PC-3 (cell line): ENCODE results near the gene ZNF8.

Experiments
- CTCF ChIP-seq: fragments of 300-600 bp; sonication (generic); conservative IDR thresholded peaks from 2 replicates; pipeline ENCODE4 v1.5.1; 2017; ENCODE audit warnings: antibody characterized with exemption, low read depth, mild to moderate bottlenecking, low read length
- EZH2 ChIP-seq: fragments of 300-600 bp; sonication (generic); IDR thresholded peaks from one replicate; pipeline ENCODE4 v1.6.1; 2017; ENCODE audit warnings: antibody characterized with exemption, mild to moderate bottlenecking, low read length; ENCODE audit not compliant: unreplicated experiment
- EZH2phosphoT487 ChIP-seq: fragments of 300-600 bp; sonication (generic); IDR thresholded peaks from 2 replicates; pipeline ENCODE4 v1.6.1; 2018; ENCODE audit warnings: mild to moderate bottlenecking, antibody characterized with exemption, low read length, borderline replicate concordance

GRCh38 chr19:58304748-58305064 is 26.0 kb downstream of the ZNF8 start:
- no peak for TF ChIP-seq EZH2phosphoT487
- TF ChIP-seq EZH2 = no peak
- TF ChIP-seq CTCF = no peak
